Ramos (cell line): ENCODE results near the gene CXCL16.
"Not testable (repeated sequence)": the region's sequence is repeated elsewhere in the genome, so short reads cannot be mapped to it uniquely, and the experiment has no call there.

ENCODE experiments used
- in situ Hi-C: fragments of 300-500 bp; cut with MboI; formaldehyde crosslinking; loops from one replicate; pipeline ENCODE4 v1.14.3; 2022; ENCODE audit warnings: low sequenced_read_pairs; ENCODE audit not compliant: unreplicated experiment

Gene CXCL16

GRCh38 chr17:4704574-4704907 lies 35.2 kb downstream of the CXCL16 start:
- in situ Hi-C loops: not testable (repeated sequence)

DNA sequence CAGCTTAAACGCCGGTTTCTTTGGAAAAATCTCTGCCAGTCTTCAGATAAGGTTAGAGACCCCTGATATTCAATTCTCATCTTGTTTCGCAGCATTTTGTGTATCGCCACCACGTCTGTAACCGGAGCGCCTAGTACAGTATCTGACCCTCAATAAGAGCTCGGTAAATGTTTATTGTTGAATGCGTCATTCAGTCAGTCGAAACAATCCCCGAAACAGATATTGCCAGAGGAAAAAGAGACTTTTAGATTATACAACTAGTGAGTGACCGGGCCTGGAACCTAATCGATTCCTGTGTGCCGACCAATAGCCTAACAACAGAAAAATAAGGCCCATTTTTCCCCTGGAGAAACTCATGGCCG lies 36.4 kb downstream of the CXCL16 start:
- in situ Hi-C loops: no loop called here

DNA sequence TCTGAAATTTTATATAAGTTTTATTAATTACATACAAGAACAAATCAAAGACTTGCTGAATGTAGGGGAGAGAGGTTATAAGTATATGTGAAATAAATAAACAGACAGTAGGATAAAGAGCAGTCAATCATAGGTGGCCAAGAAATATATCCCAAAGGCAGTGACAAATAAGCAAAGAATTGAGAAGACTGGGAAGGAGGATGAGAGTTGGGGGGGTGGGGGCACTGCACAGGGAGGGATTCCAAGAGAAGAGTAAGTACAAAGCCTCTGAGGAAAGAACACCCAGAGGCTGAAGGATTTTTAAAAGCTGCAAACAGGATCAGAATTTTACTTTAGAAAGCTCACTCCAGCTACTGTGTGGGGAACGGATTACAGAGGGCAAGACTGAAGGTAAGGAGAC lies 38.6 kb downstream of the CXCL16 start:
- in situ Hi-C loops: no loop called here

- in situ Hi-C loops: not testable (repeated sequence)
Observed at GRCh38 chr17:4699401-4700056, 40.2 kb downstream of the CXCL16 start.

DNA sequence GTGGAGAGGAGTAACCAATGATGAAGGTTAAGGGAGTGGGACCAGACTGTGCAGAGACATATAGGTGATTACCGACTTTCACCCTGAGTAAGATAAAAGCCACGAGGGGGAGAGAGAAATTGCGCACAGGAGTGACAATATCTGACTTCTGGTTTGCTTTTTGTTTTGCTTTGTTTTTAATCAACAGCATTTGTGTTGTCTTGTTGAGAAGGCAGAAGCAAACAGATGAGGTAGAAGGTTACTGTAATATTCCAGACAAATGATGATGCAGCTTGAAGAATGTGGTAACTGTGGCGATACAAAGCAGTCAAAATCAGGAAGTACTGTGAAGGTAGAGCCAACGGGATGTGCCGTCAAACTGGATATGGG lies 43.3 kb downstream of the CXCL16 start:
- in situ Hi-C loops: no loop called here

- in situ Hi-C loops: no loop called here
Observed at GRCh38 chr17:4693416-4693815, 46.3 kb downstream of the CXCL16 start.

DNA sequence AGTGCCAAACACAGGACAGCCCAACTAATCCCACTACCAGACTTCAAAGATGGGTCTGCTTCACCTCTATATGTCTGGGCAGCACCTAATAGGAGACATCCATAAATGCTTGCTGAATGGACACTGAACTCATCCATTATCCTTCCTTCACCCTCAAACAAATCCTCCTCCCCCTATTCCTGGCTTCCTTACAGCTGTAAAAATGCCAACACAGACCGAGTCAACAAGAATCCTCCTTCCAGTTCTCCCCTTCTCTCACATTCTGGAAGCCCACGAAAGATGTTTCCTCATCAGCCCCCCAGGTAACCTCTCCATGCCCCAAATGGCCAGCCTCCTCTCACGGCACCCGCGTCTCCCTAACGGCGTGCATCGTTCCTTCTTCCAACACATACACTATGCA lies 48.0 kb downstream of the CXCL16 start:
- in situ Hi-C loops: no loop called here

- in situ Hi-C loops: no loop called here
Observed at GRCh38 chr17:4690745-4691144, 49.0 kb downstream of the CXCL16 start.

GRCh38 chr17:4689872-4690271 lies 49.9 kb downstream of the CXCL16 start:
- in situ Hi-C loops: not testable (repeated sequence)

DNA sequence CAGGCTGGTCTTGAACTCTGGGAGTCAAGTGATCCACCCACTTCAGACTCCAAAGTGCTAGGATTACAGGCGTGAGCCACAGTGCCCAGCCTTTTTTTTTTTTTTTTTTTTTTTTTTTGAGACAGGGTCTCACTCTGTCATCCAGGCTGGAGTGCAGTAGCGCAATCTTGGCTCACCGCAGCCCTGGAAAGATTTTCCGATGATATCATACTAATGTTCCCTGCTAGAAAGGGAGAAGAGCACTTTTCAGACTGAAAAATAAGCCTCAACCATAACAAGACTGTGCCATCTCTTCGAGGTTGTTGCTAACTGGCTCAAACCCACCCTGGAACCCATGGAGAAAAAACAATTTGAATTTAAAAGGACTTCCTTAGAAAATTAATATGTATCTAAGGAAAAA lies 56.0 kb downstream of the CXCL16 start:
- in situ Hi-C loops: not testable (repeated sequence)
